HepG2 (cell line): ENCODE measurements around the gene SGIP1. TPM values are rescaled to one million over a fixed set of nuclear protein-coding genes. Genes with fewer than 3 reads are reported as not detected.

Source experiments
- ATAC-seq: fragments of 200-7000 bp; cut with Tn5 transposase; 3 replicates; pipeline ENCODE4 v1.9.1; 2020; ENCODE audit warnings: mild to moderate bottlenecking, moderate library complexity
- BruUV-seq: library from RNA; stranded (reverse); fragments of 400-500 nt; replicated peaks from 2 replicates; lab custom pipeline; 2021; lab: Mats Ljungman, UMichigan
- CTCF ChIA-PET: fragments of 300-600 bp; formaldehyde crosslinking; extraction: SDS; loops from one replicate; lab custom pipeline; 2021; ENCODE audit warnings: low total read pairs, inconsistent platforms, low intra/inter-chr PET ratio; lab: Yijun Ruan, JAX
- POLR2A ChIA-PET: fragments of 350-600 bp; sonication (Branson Sonifier 250); formaldehyde crosslinking; loops from one replicate; lab custom pipeline; 2020; ENCODE audit warnings: antibody characterized with exemption, inconsistent platforms; lab: Yijun Ruan, JAX
- DNase-seq: peaks from one replicate; pipeline ENCODE4 v3.0.0-alpha.2; 2015; ENCODE audit warnings: low spot score
- FAIRE-seq: peaks from 3 replicates; lab custom pipeline; 2011; peaks lifted over from hg19 to GRCh38; lab: Jason Lieb, UNC
- H2AFZ ChIP-seq: one replicate; pipeline ENCODE4 v1.6.1; 2011; ENCODE audit warnings: low read length, inconsistent platforms
- H3K27ac ChIP-seq: fragments of 300-600 bp; 3 replicates; pipeline ENCODE4 v1.8.0; 2011; ENCODE audit warnings: mixed run types, mild to moderate bottlenecking, mixed read lengths, low read length, inconsistent platforms; ENCODE audit not compliant: insufficient read depth; ENCODE audit errors: extremely low read length
- H3K27me3 ChIP-seq, 2 experiments: fragments of 200-600 bp in 1 of 2; 2 replicates in 1 of 2; 3 replicates in 1 of 2; pipeline versions ENCODE4 v1.6.0 to v1.8.0; 2011; ENCODE audit warnings: low read length in 2 of 2, mild to moderate bottlenecking in 2 of 2, moderate library complexity in 2 of 2, inconsistent platforms in 1 of 2; ENCODE audit not compliant: insufficient read depth in 2 of 2, control insufficient read depth in 1 of 2
- H3K36me3 ChIP-seq, 2 experiments: fragments of 200-600 bp in 1 of 2; replicated peaks in 1 of 2; 2 replicates in 1 of 2; 3 replicates in 1 of 2; pipeline versions ENCODE4 v1.5.1 to v1.8.0; 2011; ENCODE audit warnings: low read length in 2 of 2, inconsistent platforms in 1 of 2; ENCODE audit not compliant: insufficient read depth in 2 of 2, control insufficient read depth in 1 of 2
- H3K4me1 ChIP-seq: 2 replicates; pipeline ENCODE4 v1.5.1; 2012; ENCODE audit warnings: low read length, inconsistent platforms; ENCODE audit not compliant: insufficient read depth
- H3K4me2 ChIP-seq: 2 replicates; pipeline ENCODE4 v1.6.0; 2011; ENCODE audit warnings: low read depth, low read length, inconsistent platforms
- H3K4me3 ChIP-seq, 3 experiments: fragments of 200-600 bp in 1 of 3; sonication (generic), shearing (Covaris generic) in 1 of 3; replicated peaks in 1 of 3; 2 replicates each; pipeline ENCODE4 v1.5.1; 2011 to 2016; ENCODE audit warnings: low read length in 3 of 3, inconsistent platforms in 2 of 3, low read depth in 2 of 3, mild to moderate bottlenecking in 2 of 3, control low read depth in 1 of 3, mixed read lengths in 1 of 3; ENCODE audit not compliant: insufficient read depth in 1 of 3
- H3K79me2 ChIP-seq: one replicate; pipeline ENCODE4 v1.6.1; 2011; ENCODE audit warnings: low read length, inconsistent platforms; ENCODE audit not compliant: insufficient read depth
- H3K9ac ChIP-seq: 2 replicates; pipeline ENCODE4 v1.6.0; 2011; ENCODE audit warnings: mild to moderate bottlenecking, low read depth, low read length, inconsistent platforms; ENCODE audit not compliant: insufficient read depth
- H3K9me3 ChIP-seq: 2 replicates; pipeline ENCODE4 v1.5.1; 2012; ENCODE audit warnings: mild to moderate bottlenecking, low read length
- H4K20me1 ChIP-seq: 2 replicates; pipeline ENCODE4 v1.6.0; 2011; ENCODE audit warnings: inconsistent platforms, mild to moderate bottlenecking, low read length, moderate library complexity; ENCODE audit not compliant: insufficient read depth
- TEAD2 ChIP-seq: sonication (generic); formaldehyde crosslinking; IDR thresholded peaks from 2 replicates; pipeline ENCODE4 v1.9.0; 2021; ENCODE audit warnings: missing genetic modification reagents
- TSC22D2 ChIP-seq: sonication (generic); formaldehyde crosslinking; IDR thresholded peaks from 2 replicates; pipeline ENCODE4 v1.5.1; 2020; ENCODE audit warnings: missing genetic modification reagents, mild to moderate bottlenecking, borderline replicate concordance
- WGBS: methylation state at CpG from one replicate; pipeline ENCODE4 v1.1.6; 2017; ENCODE audit warnings: low lambda C conversion rate; 5-methylcytosine and 5-hydroxymethylcytosine counted together
- in situ Hi-C: cut with HindIII; loops from 2 replicates; pipeline ENCODE4 v1.10.0; 2017; ENCODE audit warnings: low pct_unique_long_range_greater_than_20kb; ENCODE audit not compliant: extremely low pct_ligation_motif_present
- intact Hi-C: fragments of 100-400 bp; cut with micrococcal nuclease; formaldehyde crosslinking; loops from one replicate; pipeline ENCODE4 v1.10.0; 2022; ENCODE audit not compliant: unreplicated experiment
- polyA plus RNA-seq, 8 experiments: library from polyadenylated mRNA; depleted of rRNA in 3 of 8; stranded (reverse) in 7 of 8; unstranded in 1 of 8; fragments of >200 nt; fragmentation: Illumina TruSeq in 4 of 8; extraction: Trizol in 4 of 8; gene quantifications; 2 replicates each; pipeline versions ENCODE4 v1.2.1 to v1.2.3, GENCODE V29; 2011 to 2016; ENCODE audit warnings: low read depth in 4 of 8, missing spikeins in 1 of 8, mixed read lengths in 1 of 8; ENCODE audit not compliant: insufficient read depth in 1 of 8
- total RNA-seq, 5 experiments: library from RNA; depleted of rRNA; stranded (reverse); fragments of >200 nt; fragmentation: Illumina TruSeq; extraction: Trizol; gene quantifications; 2 replicates each; pipeline ENCODE4 v1.2.3, GENCODE V29; 2016; ENCODE audit warnings: low read depth in 1 of 5
- TF ChIP-seq, protein P1 (sequence below): sonication (generic); formaldehyde crosslinking; IDR thresholded peaks from 2 replicates; pipeline ENCODE4 v1.4.0; 2020; ENCODE audit warnings: mild to moderate bottlenecking, missing genetic modification reagents
- TF ChIP-seq, protein P2 (sequence below): sonication (generic); formaldehyde crosslinking; IDR thresholded peaks from 2 replicates; pipeline ENCODE4 v1.4.0; 2020; ENCODE audit warnings: missing genetic modification reagents

SGIP1 gene
- total and polyA plus RNA-seq, 2 of the 13 experiments (the other 11 are each of a cell fraction or from before 2014, with no cell fraction given) = not detected

DNA sequence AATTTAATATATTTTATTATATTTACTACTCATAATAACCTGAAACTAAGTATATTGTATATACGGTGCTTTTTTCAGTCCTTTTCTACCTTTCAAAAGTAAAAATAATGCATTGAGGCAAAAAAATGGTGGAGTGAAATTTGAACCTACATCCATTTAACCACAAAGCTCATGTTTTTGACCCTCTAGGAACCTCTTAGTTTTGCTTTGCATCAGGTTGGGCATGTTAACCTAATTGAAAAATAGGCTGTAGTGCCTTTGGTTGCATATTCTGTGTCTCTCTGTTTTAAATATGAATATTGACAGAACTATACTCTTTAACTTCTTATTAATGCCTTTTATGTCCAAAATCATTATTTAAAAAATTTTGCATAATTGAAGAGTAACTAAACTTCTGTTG lies 3.8 kb downstream of the SGIP1 start (continued):
- TF ChIP-seq, protein P1, sequence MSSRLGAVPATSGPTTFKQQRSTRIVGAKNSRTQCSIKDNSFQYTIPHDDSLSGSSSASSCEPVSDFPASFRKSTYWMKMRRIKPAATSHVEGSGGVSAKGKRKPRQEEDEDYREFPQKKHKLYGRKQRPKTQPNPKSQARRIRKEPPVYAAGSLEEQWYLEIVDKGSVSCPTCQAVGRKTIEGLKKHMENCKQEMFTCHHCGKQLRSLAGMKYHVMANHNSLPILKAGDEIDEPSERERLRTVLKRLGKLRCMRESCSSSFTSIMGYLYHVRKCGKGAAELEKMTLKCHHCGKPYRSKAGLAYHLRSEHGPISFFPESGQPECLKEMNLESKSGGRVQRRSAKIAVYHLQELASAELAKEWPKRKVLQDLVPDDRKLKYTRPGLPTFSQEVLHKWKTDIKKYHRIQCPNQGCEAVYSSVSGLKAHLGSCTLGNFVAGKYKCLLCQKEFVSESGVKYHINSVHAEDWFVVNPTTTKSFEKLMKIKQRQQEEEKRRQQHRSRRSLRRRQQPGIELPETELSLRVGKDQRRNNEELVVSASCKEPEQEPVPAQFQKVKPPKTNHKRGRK (CRISPR knock-in tag) = no peak
- TF ChIP-seq, protein P2, sequence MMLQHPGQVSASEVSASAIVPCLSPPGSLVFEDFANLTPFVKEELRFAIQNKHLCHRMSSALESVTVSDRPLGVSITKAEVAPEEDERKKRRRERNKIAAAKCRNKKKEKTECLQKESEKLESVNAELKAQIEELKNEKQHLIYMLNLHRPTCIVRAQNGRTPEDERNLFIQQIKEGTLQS (CRISPR knock-in tag) = no peak
- TF ChIP-seq TEAD2 (CRISPR knock-in tag) = no peak
- TF ChIP-seq, all 625 proteins: peak for 0

DNA sequence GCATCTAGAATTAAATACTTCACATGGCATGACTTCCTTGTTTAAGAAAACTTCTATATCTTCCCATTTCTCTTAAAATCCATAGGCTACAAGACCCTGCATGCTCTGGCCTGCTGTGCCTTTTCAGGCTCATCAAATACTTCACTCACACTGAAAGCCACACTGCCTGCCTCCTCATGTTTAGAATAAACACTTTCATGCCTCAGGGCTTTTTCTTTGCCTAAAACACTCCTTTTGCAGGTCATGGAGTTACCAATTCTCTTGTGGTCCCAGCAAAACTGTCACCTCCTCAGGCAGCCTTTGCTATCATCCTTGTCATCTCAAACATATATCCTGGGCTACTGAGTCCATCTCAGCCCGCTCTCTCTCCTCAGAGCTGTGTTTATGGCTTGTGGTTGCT lies 5.5 kb downstream of the SGIP1 start:
- H3K27ac ChIP-seq = no peak overlapping the region
- no peak for FAIRE-seq
- TF ChIP-seq TSC22D2 (CRISPR knock-in tag) = no peak
- TF ChIP-seq, all 625 proteins: peak for 0
- no peaks in the 10 kb centered on the region for H3K27me3 ChIP-seq
- no peaks in the 10 kb centered on the region for H3K79me2 ChIP-seq
- in situ Hi-C loops = no loop called here
- no peak overlapping the region for H3K9ac ChIP-seq
- CTCF ChIA-PET = no interaction called here
- POLR2A ChIA-PET = no interaction called here
- no peaks in the 10 kb centered on the region for H3K9me3 ChIP-seq
- H3K36me3 ChIP-seq = no peaks in the 10 kb centered on the region
- no peaks in the 10 kb centered on the region for H4K20me1 ChIP-seq
- H3K4me2 ChIP-seq = no peak overlapping the region
- ATAC-seq (no peak), DNase-seq (no peak)
- peaks cover 51% of the 10 kb centered on the region for H3K4me1 ChIP-seq
- H2AFZ ChIP-seq = no peak overlapping the region
- no TSS peak for BruUV-seq
- intact Hi-C loops = no loop called here
- 28% methylated on average over 1 of the region's 1 CpG for WGBS
- H3K4me3 ChIP-seq = no peak overlapping the region
